ENCODE data around the gene OGFR. TPM values are rescaled to one million over a fixed set of nuclear protein-coding genes. Genes with fewer than 3 reads are reported as not detected.

The OGFR gene
- total RNA-seq, 2 experiments from 2014 or later: 54.5 to 56.0 TPM

GRCh38 chr20:62816031-62816883, 11.6 kb downstream of the OGFR start:
- TF ChIP-seq CTCF (IDR thresholded peaks at IDR 0.05): no peak
- Histone ChIP-seq H3K36me3 (ENCODE audit: insufficient read depth, low read length) (peaks cover 17% of the 10 kb centered on the region), H3K27me3 (ENCODE audit: control insufficient read depth in 1 of 2, insufficient read depth in 2 of 2, low read length in 2 of 2) (peaks cover 44 to 47% of the 10 kb centered on the region in 2 experiments), H3K27ac (ENCODE audit: low read depth in 1 of 2, low read length in 2 of 2) (no peak overlapping the region), H3K4me3 (ENCODE audit: low read length) (no peak overlapping the region), H3K4me1 (ENCODE audit: insufficient read depth, low read length) (peaks cover 26% of the 10 kb centered on the region), H3K9me3 (ENCODE audit: control insufficient read depth in 1 of 2, insufficient read depth in 1 of 2, low read length in 2 of 2) (peaks cover 0 to 22% of the 10 kb centered on the region in 2 experiments)
- ATAC-seq (ENCODE audit: poor library complexity) (peak; percentile 59), DNase-seq (peak in 2 of 14 experiments; percentile 30 to 46)
- Mint-ChIP-seq H3K27me3 (peaks cover 23% of the 10 kb centered on the region), H3K36me3 (ENCODE audit: low read depth) (peaks cover 13% of the 10 kb centered on the region), H3K4me1 (ENCODE audit: low read depth) (peaks cover 12% of the 10 kb centered on the region), H3K4me3 (peak overlapping the region; percentile 42), H3K27ac (no peak overlapping the region), H3K9me3 (no peaks in the 10 kb centered on the region)
- ChIA-PET CTCF (no interaction called here), POLR2A (interaction anchor here (0.8 to 2.7 kb wide), 4 partner anchors 9 to 45 kb away, joined by 3 to 10 read pairs (median 4); partner anchors contain the start of genes OGFR and TCFL5)
- intact Hi-C loops (cut with DNase I, micrococcal nuclease): no loop called here

- peak; percentile 38 for ATAC-seq (ENCODE audit: poor library complexity)
- H3K4me1 Mint-ChIP-seq (ENCODE audit: low read depth): peaks cover 12% of the 10 kb centered on the region
Measured at GRCh38 chr20:62816884-62817873, 12.5 kb downstream of the OGFR start, which contains the start of gene COL9A3. Gene COL9A3 (plus strand): TSS chr20:62817050. CDS start chr20:62817065, 15 bp downstream.

More at GRCh38 chr20:62816884-62817873, 12.5 kb downstream of the OGFR start, which contains the start of gene COL9A3:
- Histone ChIP-seq H3K27me3 (ENCODE audit: control insufficient read depth in 1 of 2, insufficient read depth in 2 of 2, low read length in 2 of 2) (peaks cover 44 to 47% of the 10 kb centered on the region in 2 experiments), H3K4me1 (ENCODE audit: insufficient read depth, low read length) (peaks cover 26% of the 10 kb centered on the region), H3K27ac (ENCODE audit: low read depth in 1 of 2, low read length in 2 of 2) (no peak within 1 kb of the TSS), H3K9me3 (ENCODE audit: control insufficient read depth in 1 of 2, insufficient read depth in 1 of 2, low read length in 2 of 2) (peaks cover 0 to 22% of the 10 kb centered on the region in 2 experiments), H3K4me3 (ENCODE audit: low read length) (no peak within 1 kb of the TSS), H3K36me3 (ENCODE audit: insufficient read depth, low read length) (peaks cover 8% of the 10 kb centered on the region)
- Mint-ChIP-seq H3K27me3 (peaks cover 23% of the 10 kb centered on the region), H3K4me3 (peak within 1 kb of the TSS; percentile 42), H3K9me3 (no peaks in the 10 kb centered on the region), H3K36me3 (ENCODE audit: low read depth) (peaks cover 7% of the 10 kb centered on the region), H3K27ac (no peak within 1 kb of the TSS)
- intact Hi-C loops (cut with DNase I, micrococcal nuclease): no loop called here
- ChIA-PET POLR2A (interaction anchor here (0.7 to 1.5 kb wide), 2 partner anchors 23 to 44 kb away, joined by 4 to 5 read pairs; partner anchors contain the start of gene TCFL5), CTCF (no interaction called here)
- TF ChIP-seq CTCF (IDR thresholded peaks at IDR 0.05): no peak
- peak in 2 of 14 experiments; percentile 13 to 48 for DNase-seq

Data from CD4-positive, alpha-beta T cell (primary cell).